Measurements from ENCODE around the gene CNTF. TPM values are rescaled to one million over a fixed set of nuclear protein-coding genes. Genes with fewer than 3 reads are reported as not detected.
A peak's percentile ranks its signal among the peaks of the same experiment; 100 is the strongest.
"Not testable (repeated sequence)": the region's sequence is repeated elsewhere in the genome, so short reads cannot be mapped to it uniquely, and the experiment has no call there.

Gene CNTF
- total RNA-seq (ENCODE audit: low replicate concordance) = 0.82 and 1.9 TPM in 2 replicates

GRCh38 chr11:58622344-58622743 is at the start of gene CNTF:
TSS of gene CNTF (plus strand) at chr11:58622665. CDS start at chr11:58622753, 88 bp downstream.
- H3K4me3 ChIP-seq (ENCODE audit: low read depth, low read length) = no peak within 1 kb of the TSS

GRCh38 chr11:58572906-58573305 is 49.6 kb upstream of the CNTF start:
- not testable (repeated sequence) for DNase-seq (ENCODE audit: low read depth)
- H3K4me3 ChIP-seq (ENCODE audit: low read depth, low read length) = peak overlapping the region; percentile 11

More at GRCh38 chr11:58622344-58622743, at the start of gene CNTF:
- no peak for TF ChIP-seq CTCF (IDR thresholded peaks at IDR 0.05; ENCODE audit: insufficient read depth, low read length)
- DNase-seq (ENCODE audit: low read depth) = no peak

- H3K4me3 ChIP-seq (ENCODE audit: low read depth, low read length) = peak overlapping the region; percentile 43
- TF ChIP-seq CTCF (IDR thresholded peaks at IDR 0.05; ENCODE audit: insufficient read depth, low read length) = no peak
- peak; percentile 89 for DNase-seq (ENCODE audit: low read depth)
Observed at GRCh38 chr11:58573451-58574104, 48.9 kb upstream of the CNTF start.

- H3K4me3 ChIP-seq (ENCODE audit: low read depth, low read length) = no peak overlapping the region
- DNase-seq (ENCODE audit: low read depth) = peak; percentile 82
- TF ChIP-seq CTCF (IDR thresholded peaks at IDR 0.05; ENCODE audit: insufficient read depth, low read length) = no peak
Observed at GRCh38 chr11:58574881-58575280, 47.6 kb upstream of the CNTF start.

- DNase-seq (ENCODE audit: low read depth) = peak; percentile 53
Observed at GRCh38 chr11:58575377-58576020, 47.0 kb upstream of the CNTF start, which contains the start of gene LPXN. TSS of gene LPXN (minus strand) at chr11:58575856. CDS start at chr11:58575772, 84 bp downstream.

GRCh38 chr11:58576887-58577471 is 45.5 kb upstream of the CNTF start:
- peak overlapping the region; percentile 92 for H3K4me3 ChIP-seq (ENCODE audit: low read depth, low read length)
- peak; percentile 78 for DNase-seq (ENCODE audit: low read depth)
- TF ChIP-seq CTCF (IDR thresholded peaks at IDR 0.05; ENCODE audit: insufficient read depth, low read length) = peak; percentile 35

More at GRCh38 chr11:58575377-58576020, 47.0 kb upstream of the CNTF start, which contains the start of gene LPXN:
- peak within 1 kb of the TSS; percentile 92 for H3K4me3 ChIP-seq (ENCODE audit: low read depth, low read length)
- TF ChIP-seq CTCF (IDR thresholded peaks at IDR 0.05; ENCODE audit: insufficient read depth, low read length) = no peak

- no peak for TF ChIP-seq CTCF (IDR thresholded peaks at IDR 0.05; ENCODE audit: insufficient read depth, low read length)
- H3K4me3 ChIP-seq (ENCODE audit: low read depth, low read length) = peak overlapping the region; percentile 92
- DNase-seq (ENCODE audit: low read depth) = peak; percentile 96
Observed at GRCh38 chr11:58577555-58578135, 44.8 kb upstream of the CNTF start.
